ENCODE results near the gene ACKR2. TPM values are rescaled to one million over a fixed set of nuclear protein-coding genes. Genes with fewer than 3 reads are reported as not detected.

Gene ACKR2
- total RNA-seq, 4 donors from 2014 or later = 1.4 to 9.2 (median 5.2) TPM

- peak overlapping the region; percentile 74 to 82 (median 78) for H3K27ac ChIP-seq
- H3K4me1 ChIP-seq = peaks cover 0 to 43% (median 23%) of the 10 kb centered on the region in 4 donors
- in situ Hi-C loops (cut with MboI; ENCODE audit: low pct_ligation_motif_present in 1 of 4, low pct_unique_long_range_greater_than_20kb in 1 of 4, low sequenced_read_pairs in 3 of 4) = loop anchor here in 1 of 4 donors (10.0 kb wide), 1 partner anchor 45 kb away; no protein-coding TSS in a partner anchor
- DNase-seq = no peak
- H3K36me3 ChIP-seq = no peaks in the 10 kb centered on the region
- H3K4me3 ChIP-seq = no peak overlapping the region
- TF ChIP-seq EP300 (IDR thresholded peaks at IDR 0.05; ENCODE audit: low read depth) (no peak), POLR2A (IDR thresholded peaks at IDR 0.05) (no peak), POLR2AphosphoS5 (IDR thresholded peaks at IDR 0.05) (no peak)
- TF ChIP-seq, protein P1, sequence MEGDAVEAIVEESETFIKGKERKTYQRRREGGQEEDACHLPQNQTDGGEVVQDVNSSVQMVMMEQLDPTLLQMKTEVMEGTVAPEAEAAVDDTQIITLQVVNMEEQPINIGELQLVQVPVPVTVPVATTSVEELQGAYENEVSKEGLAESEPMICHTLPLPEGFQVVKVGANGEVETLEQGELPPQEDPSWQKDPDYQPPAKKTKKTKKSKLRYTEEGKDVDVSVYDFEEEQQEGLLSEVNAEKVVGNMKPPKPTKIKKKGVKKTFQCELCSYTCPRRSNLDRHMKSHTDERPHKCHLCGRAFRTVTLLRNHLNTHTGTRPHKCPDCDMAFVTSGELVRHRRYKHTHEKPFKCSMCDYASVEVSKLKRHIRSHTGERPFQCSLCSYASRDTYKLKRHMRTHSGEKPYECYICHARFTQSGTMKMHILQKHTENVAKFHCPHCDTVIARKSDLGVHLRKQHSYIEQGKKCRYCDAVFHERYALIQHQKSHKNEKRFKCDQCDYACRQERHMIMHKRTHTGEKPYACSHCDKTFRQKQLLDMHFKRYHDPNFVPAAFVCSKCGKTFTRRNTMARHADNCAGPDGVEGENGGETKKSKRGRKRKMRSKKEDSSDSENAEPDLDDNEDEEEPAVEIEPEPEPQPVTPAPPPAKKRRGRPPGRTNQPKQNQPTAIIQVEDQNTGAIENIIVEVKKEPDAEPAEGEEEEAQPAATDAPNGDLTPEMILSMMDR (IDR thresholded peaks at IDR 0.05) = no peak
- H3K9me3 ChIP-seq = no peaks in the 10 kb centered on the region
- no peaks in the 10 kb centered on the region for H3K27me3 ChIP-seq
- WGBS, 2 donors (ENCODE audit: low coverage in 1 of 2) = 48 to 75% methylated on average over 3 to 5 of the region's 5 CpGs
- intact Hi-C loops (cut with DNase I; ENCODE audit: low total_unique reads) = no loop called here
Observed at GRCh38 chr3:42829628-42830436, 20.6 kb downstream of the ACKR2 start.

- Histone ChIP-seq H3K27me3 (no peaks in the 10 kb centered on the region), H3K4me3 (no peak overlapping the region), H3K9me3 (no peaks in the 10 kb centered on the region), H3K27ac (peak overlapping the region in 2 of 4 donors; percentile 75 to 82), H3K4me1 (peaks cover 0 to 43% (median 23%) of the 10 kb centered on the region in 4 donors), H3K36me3 (no peaks in the 10 kb centered on the region)
- WGBS, 2 donors (ENCODE audit: low coverage in 1 of 2) = 40 to 49% methylated on average over 7 of the region's 7 CpGs
- TF ChIP-seq, protein P1 (IDR thresholded peaks at IDR 0.05) = peak; percentile 40 to 80 (median 56)
- TF ChIP-seq POLR2A (IDR thresholded peaks at IDR 0.05) = no peak
- in situ Hi-C loops (cut with MboI; ENCODE audit: low pct_ligation_motif_present in 1 of 4, low pct_unique_long_range_greater_than_20kb in 1 of 4, low sequenced_read_pairs in 3 of 4) = loop anchor here in 1 of 4 donors (10.0 kb wide), 1 partner anchor 46 kb away; no protein-coding TSS in a partner anchor
- no peak for DNase-seq
- intact Hi-C loops (cut with DNase I; ENCODE audit: low total_unique reads) = no loop called here
Observed at GRCh38 chr3:42830437-42831320, 21.4 kb downstream of the ACKR2 start.

DNA sequence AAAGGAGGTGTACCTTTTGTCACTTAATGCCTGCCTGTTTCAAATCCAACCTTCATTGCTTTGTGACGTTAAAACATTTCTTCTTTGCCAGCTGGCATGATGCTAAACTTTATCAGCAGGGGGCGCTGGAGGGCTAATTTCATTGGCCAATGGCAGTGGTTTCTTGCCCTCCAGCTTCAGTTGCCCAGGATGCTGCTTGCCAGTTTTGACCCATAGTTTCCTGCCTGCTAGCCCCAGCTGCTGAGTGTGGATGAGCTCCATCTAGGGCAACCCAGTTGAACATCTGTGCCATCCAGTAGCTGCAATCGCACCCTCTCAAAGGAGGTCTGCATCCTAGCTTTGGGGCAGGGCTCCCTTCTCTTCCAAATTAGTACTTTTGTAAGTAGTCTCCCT is 22.1 kb downstream of the ACKR2 start:
- Histone ChIP-seq H3K27me3 (no peaks in the 10 kb centered on the region), H3K4me1 (peaks cover 0 to 40% (median 23%) of the 10 kb centered on the region in 4 donors), H3K4me3 (no peak overlapping the region), H3K36me3 (no peaks in the 10 kb centered on the region), H3K9me3 (no peaks in the 10 kb centered on the region), H3K27ac (no peak overlapping the region)
- DNase-seq = peak; percentile 84
- intact Hi-C loops (cut with DNase I; ENCODE audit: low total_unique reads) (no loop called here), in situ Hi-C loops (cut with MboI; ENCODE audit: low pct_ligation_motif_present in 1 of 4, low pct_unique_long_range_greater_than_20kb in 1 of 4, low sequenced_read_pairs in 3 of 4) (loop anchor here in 1 of 4 donors (10.0 kb wide), 1 partner anchor 47 kb away; no protein-coding TSS in a partner anchor)
- no peak for TF ChIP-seq POLR2AphosphoS5 (IDR thresholded peaks at IDR 0.05)
- no peak for TF ChIP-seq EP300 (IDR thresholded peaks at IDR 0.05; ENCODE audit: low read depth)
- TF ChIP-seq POLR2A (IDR thresholded peaks at IDR 0.05) = no peak
- TF ChIP-seq, protein P1 (IDR thresholded peaks at IDR 0.05) = peak; percentile 75 to 80 (median 78)
- WGBS, 2 donors (ENCODE audit: low coverage in 1 of 2) = 29% methylated on average over 3 of the region's 3 CpGs; no CpG with 5 or more reads in 1 of the 2 donors

Measured in transverse colon (tissue), 4 donors.